K562 (cell line): ENCODE measurements around the gene SIGLEC5. TPM values are rescaled to one million over a fixed set of nuclear protein-coding genes. Genes with fewer than 3 reads are reported as not detected.

Source experiments
- ATAC-seq: fragments of 200-7000 bp; cut with Tn5 transposase; 3 replicates; pipeline ENCODE4 v1.9.1; 2020; ENCODE audit warnings: moderate library complexity
- BruUV-seq: library from RNA; stranded (reverse); fragments of 400-500 nt; replicated peaks from 2 replicates; lab custom pipeline; 2021; lab: Mats Ljungman, UMichigan
- CTCF ChIA-PET: fragments of 300-600 bp; formaldehyde crosslinking; extraction: SDS; loops from one replicate; lab custom pipeline; 2021; ENCODE audit warnings: low intra/inter-chr PET ratio; lab: Yijun Ruan, JAX
- POLR2A ChIA-PET: fragments of 300-600, 350-650 bp; sonication (Branson Sonifier 250); formaldehyde crosslinking; extraction: SDS; loops from one replicate; lab custom pipeline; 2021; ENCODE audit warnings: antibody characterized with exemption, inconsistent platforms; lab: Yijun Ruan, JAX
- DNase-seq, 4 experiments: peaks; one replicate each; pipeline versions ENCODE4 v3.0.0 to v3.0.0-alpha.2; 2011 to 2018; ENCODE audit warnings: low spot score in 3 of 4, mixed read lengths in 3 of 4; ENCODE audit errors: extremely low read depth in 1 of 4
- FAIRE-seq: peaks from 2 replicates; lab custom pipeline; 2011; peaks lifted over from hg19 to GRCh38; lab: Jason Lieb, UNC
- H2AFZ ChIP-seq: 2 replicates; pipeline ENCODE4 v1.6.0; 2011; ENCODE audit warnings: low read depth, low read length, control low read depth, inconsistent platforms
- H3K27ac ChIP-seq: fragments of 200-600 bp; 3 replicates; pipeline ENCODE4 v1.8.0; 2011; ENCODE audit warnings: low read depth, mild to moderate bottlenecking, control low read depth, inconsistent platforms, low read length, moderate library complexity, mixed read lengths; ENCODE audit errors: extremely low read depth
- H3K27me3 ChIP-seq, 2 experiments: fragments of 300-600 bp in 1 of 2; 2 replicates in 1 of 2; 3 replicates in 1 of 2; pipeline versions ENCODE4 v1.6.0 to v1.8.0; 2011; ENCODE audit warnings: inconsistent platforms in 2 of 2, low read length in 2 of 2, mild to moderate bottlenecking in 1 of 2, mixed read lengths in 1 of 2, moderate library complexity in 1 of 2; ENCODE audit not compliant: control insufficient read depth in 2 of 2, insufficient read depth in 2 of 2
- H3K36me3 ChIP-seq: fragments of 300-600 bp; 3 replicates; pipeline ENCODE4 v1.8.0; 2011; ENCODE audit warnings: mild to moderate bottlenecking, low read length, inconsistent platforms; ENCODE audit not compliant: control insufficient read depth, insufficient read depth
- H3K4me1 ChIP-seq, 2 experiments: fragments of 200-600 bp in 1 of 2; replicated peaks in 1 of 2; 2 replicates in 1 of 2; 3 replicates in 1 of 2; pipeline versions ENCODE4 v1.5.1 to v1.8.0; 2011; ENCODE audit warnings: inconsistent platforms in 2 of 2, low read length in 2 of 2, mild to moderate bottlenecking in 1 of 2, mixed read lengths in 1 of 2, moderate library complexity in 1 of 2; ENCODE audit not compliant: control insufficient read depth in 2 of 2, insufficient read depth in 2 of 2
- H3K4me2 ChIP-seq: 2 replicates; pipeline ENCODE4 v1.6.1; 2011; ENCODE audit warnings: low read length, control low read depth, inconsistent platforms, mixed read lengths; ENCODE audit not compliant: insufficient read depth
- H3K4me3 ChIP-seq: fragments of 200-600 bp; sonication (generic), shearing (Covaris generic); 2 replicates; pipeline ENCODE4 v1.5.1; 2016; ENCODE audit warnings: control low read depth, inconsistent platforms
- H3K79me2 ChIP-seq: fragments of 200-600 bp; 3 replicates; pipeline ENCODE4 v1.8.0; 2011; ENCODE audit warnings: low read length, inconsistent platforms; ENCODE audit not compliant: control insufficient read depth, insufficient read depth
- H3K9ac ChIP-seq, 2 experiments: 2 replicates each; pipeline versions ENCODE4 v1.6.0 to v1.6.1; 2011; ENCODE audit warnings: low read depth in 2 of 2, low read length in 2 of 2, control low read depth in 1 of 2, inconsistent platforms in 1 of 2, mild to moderate bottlenecking in 1 of 2, mixed read lengths in 1 of 2; ENCODE audit not compliant: insufficient read depth in 1 of 2
- H3K9me1 ChIP-seq: one replicate; pipeline ENCODE4 v1.6.0; 2011; ENCODE audit warnings: inconsistent platforms, mild to moderate bottlenecking, low read length, moderate library complexity; ENCODE audit not compliant: control insufficient read depth, insufficient read depth
- H3K9me3 ChIP-seq: replicated peaks from 2 replicates; pipeline ENCODE4 v1.5.1; 2011; ENCODE audit warnings: low read depth, low read length, inconsistent platforms; ENCODE audit not compliant: control insufficient read depth, insufficient read depth
- H4K20me1 ChIP-seq: replicated peaks from 2 replicates; pipeline ENCODE4 v1.6.1; 2011; ENCODE audit warnings: low read length, inconsistent platforms, mixed read lengths; ENCODE audit not compliant: control insufficient read depth, insufficient read depth
- DDX20 ChIP-seq: fragments of 450-650 bp; IDR thresholded peaks from 2 replicates; pipeline ENCODE4 v1.6.1; 2016; ENCODE audit warnings: missing genetic modification characterization, low read depth, mild to moderate bottlenecking, missing compliant biosample characterization, moderate library complexity
- ELF1 ChIP-seq: fragments of 200-800 bp; sonication (Bioruptor generic); IDR thresholded peaks from 2 replicates; pipeline ENCODE4 v1.6.1; 2016; ENCODE audit warnings: missing genetic modification characterization, missing compliant biosample characterization
- JUNB ChIP-seq: fragments of 450-650 bp; formaldehyde crosslinking; conservative IDR thresholded peaks from 2 replicates; pipeline ENCODE4 v1.4.0; 2020; ENCODE audit warnings: mild to moderate bottlenecking
- STAT5B ChIP-seq: fragments of 250-450 bp; sonication (Bioruptor Pico); IDR thresholded peaks from 2 replicates; pipeline ENCODE4 v1.8.0; 2021; ENCODE audit warnings: mild to moderate bottlenecking, inconsistent platforms
- ZNF41 ChIP-seq: fragments of 250-450 bp; sonication (Bioruptor Pico); conservative IDR thresholded peaks from 2 replicates; pipeline ENCODE4 v1.4.0; 2020; ENCODE audit warnings: mild to moderate bottlenecking
- WGBS: fragments of 100-300 bp; shearing (Covaris generic); methylation state at CpG from one replicate; pipeline ENCODE4 v1.1.6; 2016; ENCODE audit warnings: low coverage, mixed read lengths; ENCODE audit not compliant: insufficient coverage; ENCODE audit errors: missing lambda C conversion rate; 5-methylcytosine and 5-hydroxymethylcytosine counted together
- in situ Hi-C: fragments of 300-500 bp; cut with MboI; formaldehyde crosslinking; loops from 4 replicates; pipeline ENCODE4 v1.15.0; 2018; ENCODE audit warnings: inconsistent platforms, mixed read lengths
- intact Hi-C: fragments of 100-400 bp; cut with micrococcal nuclease; formaldehyde crosslinking; loops from 2 replicates; pipeline ENCODE4 v1.14.2; 2022
- polyA plus RNA-seq, 8 experiments: library from polyadenylated mRNA; depleted of rRNA in 4 of 8; stranded (reverse) in 5 of 8; unstranded in 3 of 8; fragments of >200 nt; fragmentation: Nextera tagmentation in 2 of 8; fragmentation: Illumina TruSeq in 1 of 8; extraction: Ambion mirVana in 2 of 8; extraction: Trizol in 1 of 8; gene quantifications; 2 replicates each; pipeline versions ENCODE4 v1.2.1 to v1.2.3, GENCODE V29; 2011 to 2014; ENCODE audit warnings: inconsistent platforms in 1 of 8, missing spikeins in 1 of 8
- total RNA-seq, 7 experiments: library from RNA; depleted of rRNA in 6 of 7; stranded (reverse); fragments of >200 nt in 6 of 7; fragmentation: Illumina TruSeq in 2 of 7; extraction: Trizol in 2 of 7; gene quantifications; 2 replicates each; pipeline versions ENCODE4 v1.2.1 to v1.2.3, GENCODE V29; 2011 to 2021; ENCODE audit warnings: low replicate concordance in 1 of 7
- TF ChIP-seq, protein P1 (sequence below): fragments of 450-650 bp; conservative IDR thresholded peaks from 2 replicates; pipeline ENCODE4 v1.6.1; 2016; ENCODE audit warnings: missing genetic modification characterization, low read depth, mild to moderate bottlenecking, missing compliant biosample characterization, moderate library complexity
- TF ChIP-seq, protein P2 (sequence below): fragments of 250-450 bp; sonication (Bioruptor Pico); IDR thresholded peaks from 2 replicates; pipeline ENCODE4 v1.5.0; 2021; ENCODE audit warnings: mild to moderate bottlenecking, borderline replicate concordance
- TF ChIP-seq, protein P3 (sequence below): fragments of 450-650 bp; IDR thresholded peaks from 2 replicates; pipeline ENCODE4 v1.6.1; 2018; ENCODE audit not compliant: partially characterized antibody
- TF ChIP-seq, protein P4 (sequence below): sonication (generic); formaldehyde crosslinking; IDR thresholded peaks from 2 replicates; pipeline ENCODE4 v1.8.0; 2022; ENCODE audit warnings: mild to moderate bottlenecking, missing genetic modification reagents
- TF ChIP-seq, protein P5 (sequence below): fragments of 250-450 bp; sonication (Bioruptor Pico); IDR thresholded peaks from 2 replicates; pipeline ENCODE4 v1.5.0; 2020; ENCODE audit warnings: mild to moderate bottlenecking, borderline replicate concordance

Gene SIGLEC5
- total and polyA plus RNA-seq, 9 of the 15 experiments (the other 6 are each of a cell fraction or from before 2014, with no cell fraction given) = 0.14 TPM; not detected in 8

DNA sequence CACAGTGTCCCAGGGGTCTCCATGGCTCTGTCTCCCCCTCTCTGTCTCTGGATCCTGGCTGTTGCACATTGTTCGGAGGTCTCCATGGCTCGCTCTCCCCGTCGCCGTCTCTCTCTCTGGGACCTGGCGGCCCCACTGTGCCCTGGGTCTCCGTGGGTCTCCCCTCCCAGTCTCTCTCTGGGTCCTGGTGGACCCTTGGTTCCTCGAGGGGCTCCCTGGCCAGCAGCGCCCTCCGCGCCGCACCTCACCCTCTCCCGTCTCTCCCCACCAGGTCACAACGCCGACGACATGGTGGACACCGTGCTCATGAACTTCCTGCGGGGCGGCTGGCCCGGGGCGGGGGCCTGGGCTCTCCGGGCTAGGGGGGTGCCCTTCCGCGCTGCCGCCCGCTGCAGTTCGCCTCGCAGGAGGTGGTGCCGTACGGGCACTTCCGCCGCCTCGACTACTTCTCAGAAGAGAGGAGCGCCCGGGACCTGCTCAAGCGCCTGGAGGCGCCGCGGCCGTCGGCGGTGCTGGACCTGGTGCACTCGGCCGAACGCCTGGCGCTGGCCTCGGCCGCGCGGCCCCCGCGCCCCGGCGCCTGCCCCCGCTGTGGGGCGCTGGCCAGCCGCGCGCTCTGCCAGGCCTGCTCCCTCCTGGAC, 29.1 kb downstream of the SIGLEC5 start:
- H3K4me2 ChIP-seq = no peak overlapping the region
- in situ Hi-C loops = no loop called here
- no peaks in the 10 kb centered on the region for H3K9me1 ChIP-seq
- H3K36me3 ChIP-seq = no peaks in the 10 kb centered on the region
- no peaks in the 10 kb centered on the region for H3K9me3 ChIP-seq
- no peaks in the 10 kb centered on the region for H3K27me3 ChIP-seq
- FAIRE-seq (no peak), DNase-seq (no peak), ATAC-seq (no peak)
- no peak overlapping the region for H3K27ac ChIP-seq
- no peak overlapping the region for H3K4me3 ChIP-seq
- POLR2A ChIA-PET = no interaction called here
- BruUV-seq = no TSS peak
- intact Hi-C loops = no loop called here
- no peak overlapping the region for H3K9ac ChIP-seq
- peaks cover 1 to 8% of the 10 kb centered on the region in 2 experiments for H3K4me1 ChIP-seq
- no peaks in the 10 kb centered on the region for H4K20me1 ChIP-seq
- H2AFZ ChIP-seq = no peak overlapping the region
- CTCF ChIA-PET = no interaction called here
- H3K79me2 ChIP-seq = no peaks in the 10 kb centered on the region
- WGBS = 83% methylated on average over 6 of the region's 59 CpGs
- TF ChIP-seq, protein P1, sequence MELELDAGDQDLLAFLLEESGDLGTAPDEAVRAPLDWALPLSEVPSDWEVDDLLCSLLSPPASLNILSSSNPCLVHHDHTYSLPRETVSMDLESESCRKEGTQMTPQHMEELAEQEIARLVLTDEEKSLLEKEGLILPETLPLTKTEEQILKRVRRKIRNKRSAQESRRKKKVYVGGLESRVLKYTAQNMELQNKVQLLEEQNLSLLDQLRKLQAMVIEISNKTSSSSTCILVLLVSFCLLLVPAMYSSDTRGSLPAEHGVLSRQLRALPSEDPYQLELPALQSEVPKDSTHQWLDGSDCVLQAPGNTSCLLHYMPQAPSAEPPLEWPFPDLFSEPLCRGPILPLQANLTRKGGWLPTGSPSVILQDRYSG (tag) = no peak
- TF ChIP-seq JUNB (CRISPR knock-in tag) (no peak), ELF1 (tag) (no peak), DDX20 (tag) (no peak), ZNF41 (CRISPR knock-in tag) (no peak), STAT5B (CRISPR knock-in tag) (no peak)
- TF ChIP-seq, protein P2, sequence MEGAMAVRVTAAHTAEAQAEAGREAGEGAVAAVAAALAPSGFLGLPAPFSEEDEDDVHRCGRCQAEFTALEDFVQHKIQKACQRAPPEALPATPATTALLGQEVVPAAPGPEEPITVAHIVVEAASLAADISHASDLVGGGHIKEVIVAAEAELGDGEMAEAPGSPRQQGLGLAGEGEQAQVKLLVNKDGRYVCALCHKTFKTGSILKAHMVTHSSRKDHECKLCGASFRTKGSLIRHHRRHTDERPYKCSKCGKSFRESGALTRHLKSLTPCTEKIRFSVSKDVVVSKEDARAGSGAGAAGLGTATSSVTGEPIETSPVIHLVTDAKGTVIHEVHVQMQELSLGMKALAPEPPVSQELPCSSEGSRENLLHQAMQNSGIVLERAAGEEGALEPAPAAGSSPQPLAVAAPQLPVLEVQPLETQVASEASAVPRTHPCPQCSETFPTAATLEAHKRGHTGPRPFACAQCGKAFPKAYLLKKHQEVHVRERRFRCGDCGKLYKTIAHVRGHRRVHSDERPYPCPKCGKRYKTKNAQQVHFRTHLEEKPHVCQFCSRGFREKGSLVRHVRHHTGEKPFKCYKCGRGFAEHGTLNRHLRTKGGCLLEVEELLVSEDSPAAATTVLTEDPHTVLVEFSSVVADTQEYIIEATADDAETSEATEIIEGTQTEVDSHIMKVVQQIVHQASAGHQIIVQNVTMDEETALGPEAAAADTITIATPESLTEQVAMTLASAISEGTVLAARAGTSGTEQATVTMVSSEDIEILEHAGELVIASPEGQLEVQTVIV (CRISPR knock-in tag) = no peak
- TF ChIP-seq, protein P3, sequence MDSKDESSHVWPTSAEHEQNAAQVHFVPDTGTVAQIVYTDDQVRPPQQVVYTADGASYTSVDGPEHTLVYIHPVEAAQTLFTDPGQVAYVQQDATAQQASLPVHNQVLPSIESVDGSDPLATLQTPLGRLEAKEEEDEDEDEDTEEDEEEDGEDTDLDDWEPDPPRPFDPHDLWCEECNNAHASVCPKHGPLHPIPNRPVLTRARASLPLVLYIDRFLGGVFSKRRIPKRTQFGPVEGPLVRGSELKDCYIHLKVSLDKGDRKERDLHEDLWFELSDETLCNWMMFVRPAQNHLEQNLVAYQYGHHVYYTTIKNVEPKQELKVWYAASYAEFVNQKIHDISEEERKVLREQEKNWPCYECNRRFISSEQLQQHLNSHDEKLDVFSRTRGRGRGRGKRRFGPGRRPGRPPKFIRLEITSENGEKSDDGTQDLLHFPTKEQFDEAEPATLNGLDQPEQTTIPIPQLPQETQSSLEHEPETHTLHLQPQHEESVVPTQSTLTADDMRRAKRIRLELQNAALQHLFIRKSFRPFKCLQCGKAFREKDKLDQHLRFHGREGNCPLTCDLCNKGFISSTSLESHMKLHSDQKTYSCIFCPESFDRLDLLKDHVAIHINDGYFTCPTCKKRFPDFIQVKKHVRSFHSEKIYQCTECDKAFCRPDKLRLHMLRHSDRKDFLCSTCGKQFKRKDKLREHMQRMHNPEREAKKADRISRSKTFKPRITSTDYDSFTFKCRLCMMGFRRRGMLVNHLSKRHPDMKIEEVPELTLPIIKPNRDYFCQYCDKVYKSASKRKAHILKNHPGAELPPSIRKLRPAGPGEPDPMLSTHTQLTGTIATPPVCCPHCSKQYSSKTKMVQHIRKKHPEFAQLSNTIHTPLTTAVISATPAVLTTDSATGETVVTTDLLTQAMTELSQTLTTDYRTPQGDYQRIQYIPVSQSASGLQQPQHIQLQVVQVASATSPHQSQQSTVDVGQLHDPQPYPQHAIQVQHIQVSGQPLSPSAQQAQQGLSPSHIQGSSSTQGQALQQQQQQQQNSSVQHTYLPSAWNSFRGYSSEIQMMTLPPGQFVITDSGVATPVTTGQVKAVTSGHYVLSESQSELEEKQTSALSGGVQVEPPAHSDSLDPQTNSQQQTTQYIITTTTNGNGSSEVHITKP = no peak
- TF ChIP-seq, protein P4, sequence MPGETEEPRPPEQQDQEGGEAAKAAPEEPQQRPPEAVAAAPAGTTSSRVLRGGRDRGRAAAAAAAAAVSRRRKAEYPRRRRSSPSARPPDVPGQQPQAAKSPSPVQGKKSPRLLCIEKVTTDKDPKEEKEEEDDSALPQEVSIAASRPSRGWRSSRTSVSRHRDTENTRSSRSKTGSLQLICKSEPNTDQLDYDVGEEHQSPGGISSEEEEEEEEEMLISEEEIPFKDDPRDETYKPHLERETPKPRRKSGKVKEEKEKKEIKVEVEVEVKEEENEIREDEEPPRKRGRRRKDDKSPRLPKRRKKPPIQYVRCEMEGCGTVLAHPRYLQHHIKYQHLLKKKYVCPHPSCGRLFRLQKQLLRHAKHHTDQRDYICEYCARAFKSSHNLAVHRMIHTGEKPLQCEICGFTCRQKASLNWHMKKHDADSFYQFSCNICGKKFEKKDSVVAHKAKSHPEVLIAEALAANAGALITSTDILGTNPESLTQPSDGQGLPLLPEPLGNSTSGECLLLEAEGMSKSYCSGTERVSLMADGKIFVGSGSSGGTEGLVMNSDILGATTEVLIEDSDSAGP (CRISPR knock-in tag) = no peak
- TF ChIP-seq, protein P5, sequence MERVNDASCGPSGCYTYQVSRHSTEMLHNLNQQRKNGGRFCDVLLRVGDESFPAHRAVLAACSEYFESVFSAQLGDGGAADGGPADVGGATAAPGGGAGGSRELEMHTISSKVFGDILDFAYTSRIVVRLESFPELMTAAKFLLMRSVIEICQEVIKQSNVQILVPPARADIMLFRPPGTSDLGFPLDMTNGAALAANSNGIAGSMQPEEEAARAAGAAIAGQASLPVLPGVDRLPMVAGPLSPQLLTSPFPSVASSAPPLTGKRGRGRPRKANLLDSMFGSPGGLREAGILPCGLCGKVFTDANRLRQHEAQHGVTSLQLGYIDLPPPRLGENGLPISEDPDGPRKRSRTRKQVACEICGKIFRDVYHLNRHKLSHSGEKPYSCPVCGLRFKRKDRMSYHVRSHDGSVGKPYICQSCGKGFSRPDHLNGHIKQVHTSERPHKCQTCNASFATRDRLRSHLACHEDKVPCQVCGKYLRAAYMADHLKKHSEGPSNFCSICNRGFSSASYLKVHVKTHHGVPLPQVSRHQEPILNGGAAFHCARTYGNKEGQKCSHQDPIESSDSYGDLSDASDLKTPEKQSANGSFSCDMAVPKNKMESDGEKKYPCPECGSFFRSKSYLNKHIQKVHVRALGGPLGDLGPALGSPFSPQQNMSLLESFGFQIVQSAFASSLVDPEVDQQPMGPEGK (CRISPR knock-in tag) = no peak
